Neuronal stem cell (in vitro differentiated cells): ENCODE data around the gene FPR3. TPM values are rescaled to one million over a fixed set of nuclear protein-coding genes. Genes with fewer than 3 reads are reported as not detected.

Source experiments
- DNase-seq: peaks from one replicate; pipeline ENCODE4 v3.0.0-alpha.2; 2013; ENCODE audit warnings: low spot score
- H2AFZ ChIP-seq: one replicate; pipeline ENCODE4 v1.6.1; 2013; ENCODE audit warnings: mild to moderate bottlenecking, low read length, inconsistent platforms
- H2AK5ac ChIP-seq: 2 replicates; pipeline ENCODE4 v1.6.1; 2013; ENCODE audit warnings: low read depth, mild to moderate bottlenecking, inconsistent platforms, low read length, moderate library complexity, mixed read lengths
- H2BK120ac ChIP-seq: 2 replicates; pipeline ENCODE4 v1.6.1; 2013; ENCODE audit warnings: low read depth, mild to moderate bottlenecking, inconsistent platforms, low read length, moderate library complexity, mixed read lengths
- H2BK12ac ChIP-seq: one replicate; pipeline ENCODE4 v1.6.1; 2013; ENCODE audit warnings: low read length, inconsistent platforms
- H2BK15ac ChIP-seq: 2 replicates; pipeline ENCODE4 v1.6.1; 2013; ENCODE audit warnings: mild to moderate bottlenecking, low read length, inconsistent platforms, mixed read lengths
- H2BK5ac ChIP-seq: one replicate; pipeline ENCODE4 v1.6.1; 2013; ENCODE audit warnings: inconsistent platforms, mild to moderate bottlenecking, low read length, moderate library complexity
- H3K14ac ChIP-seq: one replicate; pipeline ENCODE4 v1.6.1; 2013; ENCODE audit warnings: low read length, inconsistent platforms
- H3K18ac ChIP-seq: 2 replicates; pipeline ENCODE4 v1.6.1; 2013; ENCODE audit warnings: low read length, inconsistent platforms
- H3K23ac ChIP-seq: 2 replicates; pipeline ENCODE4 v1.6.1; 2013; ENCODE audit warnings: low read depth, mild to moderate bottlenecking, mixed read lengths, low read length, inconsistent platforms; ENCODE audit not compliant: poor library complexity
- H3K27ac ChIP-seq: replicated peaks from 3 replicates; pipeline ENCODE4 v1.5.1; 2013; ENCODE audit warnings: low read length, inconsistent platforms
- H3K27me3 ChIP-seq, 3 experiments: 2 replicates each; pipeline ENCODE4 v1.6.1; 2013; ENCODE audit warnings: low read length in 3 of 3, mild to moderate bottlenecking in 2 of 3, inconsistent platforms in 1 of 3, low read depth in 1 of 3, mixed read lengths in 1 of 3, moderate library complexity in 1 of 3; ENCODE audit not compliant: control insufficient read depth in 3 of 3, insufficient read depth in 3 of 3
- H3K36me3 ChIP-seq, 2 donors: replicated peaks in 1 of 2; 2 replicates each; pipeline ENCODE4 v1.6.1; 2013; ENCODE audit warnings: low read length in 2 of 2; ENCODE audit not compliant: control insufficient read depth in 2 of 2, insufficient read depth in 2 of 2
- H3K4ac ChIP-seq: 2 replicates; pipeline ENCODE4 v1.6.1; 2013; ENCODE audit warnings: inconsistent platforms, mild to moderate bottlenecking, low read length, moderate library complexity
- H3K4me1 ChIP-seq, 2 donors: 1 replicate in 1 of 2; 2 replicates in 1 of 2; pipeline ENCODE4 v1.6.1; 2013; ENCODE audit warnings: low read length in 2 of 2, low read depth in 1 of 2; ENCODE audit not compliant: control insufficient read depth in 2 of 2, insufficient read depth in 1 of 2
- H3K4me2 ChIP-seq: one replicate; pipeline ENCODE4 v1.6.1; 2013; ENCODE audit warnings: mild to moderate bottlenecking, low read length, inconsistent platforms; ENCODE audit not compliant: insufficient read depth, poor library complexity, severe bottlenecking
- H3K4me3 ChIP-seq, 2 donors: 2 replicates each; pipeline ENCODE4 v1.5.1; 2013; ENCODE audit warnings: low read length in 2 of 2, mild to moderate bottlenecking in 2 of 2, inconsistent platforms in 1 of 2, moderate library complexity in 1 of 2
- H3K79me1 ChIP-seq: one replicate; pipeline ENCODE4 v1.6.1; 2013; ENCODE audit warnings: low read depth, mild to moderate bottlenecking, inconsistent platforms, low read length, moderate library complexity
- H3K9ac ChIP-seq: one replicate; pipeline ENCODE4 v1.6.1; 2013; ENCODE audit warnings: mild to moderate bottlenecking, low read depth, low read length, inconsistent platforms; ENCODE audit not compliant: poor library complexity
- H3K9me3 ChIP-seq, 2 donors: replicated peaks in 1 of 2; 2 replicates each; pipeline versions ENCODE3 to v1.6.1; 2013; ENCODE audit warnings: low read length in 2 of 2, mild to moderate bottlenecking in 2 of 2, inconsistent platforms in 1 of 2, low read depth in 1 of 2, mixed read lengths in 1 of 2, moderate library complexity in 1 of 2; ENCODE audit not compliant: control insufficient read depth in 2 of 2, insufficient read depth in 1 of 2
- H4K8ac ChIP-seq: one replicate; pipeline ENCODE4 v1.6.1; 2013; ENCODE audit warnings: low read depth, mild to moderate bottlenecking, inconsistent platforms, low read length, moderate library complexity
- H4K91ac ChIP-seq: one replicate; pipeline ENCODE4 v1.6.1; 2013; ENCODE audit warnings: low read length, low read depth, mild to moderate bottlenecking, inconsistent platforms; ENCODE audit not compliant: poor library complexity
- WGBS, 2 donors: extraction: QIAGEN DNeasy Blood & Tissue Kit; methylation state at CpG; one replicate each; pipeline ENCODE4 v1.1.7; 2013; ENCODE audit warnings: missing lambda C conversion rate in 2 of 2, mixed read lengths in 1 of 2; ENCODE audit not compliant: insufficient read length in 2 of 2, insufficient replicate concordance in 1 of 2; ENCODE audit errors: extremely low coverage in 2 of 2; 5-methylcytosine and 5-hydroxymethylcytosine counted together
- polyA plus RNA-seq, 2 experiments: library from polyadenylated mRNA; stranded (reverse); fragments of 200-250 nt; gene quantifications; one replicate each; pipeline ENCODE4 v1.2.3, GENCODE V29; 2013

Gene FPR3
- not detected for polyA plus RNA-seq (2013, experiment 1 of 2)
- not detected for polyA plus RNA-seq (2013, experiment 2 of 2)

DNA sequence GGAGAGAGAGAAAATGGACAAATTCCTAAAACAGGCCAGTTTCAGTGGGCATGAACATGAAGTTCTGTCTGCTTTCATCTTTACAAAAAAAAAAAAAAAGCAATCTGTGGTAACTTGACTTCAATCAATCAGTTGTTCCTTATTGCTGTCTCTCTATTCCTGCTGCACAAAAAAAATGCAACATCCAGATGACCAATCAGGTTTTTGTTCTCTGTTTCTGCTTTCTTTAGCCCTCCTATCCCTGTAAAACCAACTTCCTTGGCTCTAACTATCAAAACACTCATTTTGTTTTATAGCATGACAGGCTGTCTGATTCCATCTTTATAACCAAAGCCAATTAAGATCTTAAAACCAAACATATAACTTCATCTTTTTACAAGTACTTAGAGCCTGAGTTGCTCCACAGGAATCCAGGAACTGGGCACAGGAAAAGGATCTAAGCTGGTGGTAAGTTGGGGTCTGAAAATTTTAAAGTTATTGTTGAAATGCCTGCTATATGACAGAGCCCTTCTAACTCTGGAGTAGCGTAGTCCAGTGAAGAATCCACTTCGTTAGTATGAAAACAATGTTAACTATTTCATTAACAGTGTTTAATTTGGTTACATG lies at the start of gene FPR3:
FPR3 (plus strand) TSS at position 273 of the 606 bp plus-strand sequence. CDS start 28,592 bp downstream, outside the sequence.
- Histone ChIP-seq H2BK5ac (no peak within 1 kb of the TSS), H4K91ac (no peak within 1 kb of the TSS), H3K27ac (no peak within 1 kb of the TSS), H3K4ac (no peak within 1 kb of the TSS), H3K4me1 (no peaks in the 10 kb centered on the region), H3K36me3 (no peaks in the 10 kb centered on the region), H2BK15ac (no peak within 1 kb of the TSS), H3K4me3 (no peak within 1 kb of the TSS), H4K8ac (no peak within 1 kb of the TSS), H2BK120ac (no peak within 1 kb of the TSS), H3K79me1 (no peaks in the 10 kb centered on the region), H3K9ac (no peak within 1 kb of the TSS), H2AK5ac (no peak within 1 kb of the TSS), H3K23ac (no peak within 1 kb of the TSS), H3K4me2 (no peak within 1 kb of the TSS), H3K27me3 (no peaks in the 10 kb centered on the region), H2BK12ac (no peak within 1 kb of the TSS), H2AFZ (no peak within 1 kb of the TSS), H3K14ac (no peak within 1 kb of the TSS), H3K9me3 (peaks cover 0 to 5% of the 10 kb centered on the region in 2 donors), H3K18ac (no peak within 1 kb of the TSS)
- no CpG with 5 or more reads among the region's 2 CpGs for WGBS, 2 donors
- no peak for DNase-seq

DNA sequence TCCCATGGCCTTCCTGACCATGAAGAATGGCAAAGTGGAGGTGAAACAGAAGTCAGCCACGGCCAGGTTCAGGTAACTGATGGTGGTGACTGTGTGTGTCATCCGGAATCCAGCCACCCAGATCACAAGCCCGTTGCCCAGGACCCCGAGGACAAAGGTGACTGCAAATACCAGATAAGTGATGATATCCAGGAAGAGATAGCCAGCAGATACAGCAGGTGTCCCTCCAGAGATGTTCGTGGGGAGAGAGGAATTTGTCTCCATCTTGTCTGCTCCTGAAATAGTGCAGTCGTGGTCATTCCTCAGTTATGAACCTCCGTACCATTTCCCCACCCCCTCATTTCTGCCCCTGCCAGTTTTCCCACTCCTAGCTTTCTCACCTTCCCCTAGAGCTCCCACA lies 48.2 kb upstream of the FPR3 start:
- peaks cover 0 to 6% of the 10 kb centered on the region in 2 donors for H3K9me3 ChIP-seq
- WGBS, 2 donors, result no CpG with 5 or more reads among the region's 7 CpGs
- H3K4ac ChIP-seq, result no peak overlapping the region
- no peak overlapping the region for H4K8ac ChIP-seq
- no peak overlapping the region for H2AFZ ChIP-seq
- H2BK15ac ChIP-seq, result no peak overlapping the region
- H3K4me2 ChIP-seq, result no peak overlapping the region
- H3K18ac ChIP-seq, result no peak overlapping the region
- no peak overlapping the region for H2BK120ac ChIP-seq
- no peak overlapping the region for H3K23ac ChIP-seq
- no peak overlapping the region for H3K4me3 ChIP-seq
- DNase-seq, result no peak
- no peaks in the 10 kb centered on the region for H3K4me1 ChIP-seq
- no peak overlapping the region for H3K27ac ChIP-seq
- H2BK5ac ChIP-seq, result no peak overlapping the region
- no peak overlapping the region for H3K9ac ChIP-seq
- no peak overlapping the region for H3K14ac ChIP-seq
- H3K36me3 ChIP-seq, result peaks cover 0 to 1% of the 10 kb centered on the region in 2 donors
- no peak overlapping the region for H2AK5ac ChIP-seq
- H2BK12ac ChIP-seq, result no peak overlapping the region
- no peaks in the 10 kb centered on the region for H3K79me1 ChIP-seq
- H3K27me3 ChIP-seq, result no peaks in the 10 kb centered on the region
- H4K91ac ChIP-seq, result no peak overlapping the region

DNA sequence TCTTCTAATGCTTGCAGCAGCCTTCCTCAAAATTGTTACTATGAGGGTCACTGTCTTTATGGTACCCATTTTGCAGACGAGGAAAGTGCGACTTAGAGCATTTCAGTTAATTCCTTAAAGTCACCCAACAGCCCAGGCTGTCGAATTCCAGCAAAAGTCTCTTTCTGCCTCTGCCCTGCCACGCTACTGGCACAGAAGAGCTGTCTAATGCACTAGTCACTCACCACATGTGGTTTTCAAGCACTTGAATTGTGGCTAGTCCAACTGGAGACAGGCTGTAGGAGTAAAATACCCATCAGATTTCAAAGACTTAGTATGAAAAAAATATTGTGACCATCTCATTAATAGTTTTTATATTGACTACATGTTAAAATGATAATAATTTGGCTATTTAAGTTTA lies 45.0 kb upstream of the FPR3 start:
- Histone ChIP-seq H3K4me1 (no peaks in the 10 kb centered on the region), H2AK5ac (no peak overlapping the region), H3K4me3 (no peak overlapping the region), H3K9me3 (peaks cover 0 to 8% of the 10 kb centered on the region in 2 donors), H3K23ac (no peak overlapping the region), H3K4ac (no peak overlapping the region), H2BK12ac (no peak overlapping the region), H3K27me3 (no peaks in the 10 kb centered on the region), H3K27ac (no peak overlapping the region), H4K8ac (no peak overlapping the region), H2BK5ac (no peak overlapping the region), H2BK15ac (no peak overlapping the region), H3K79me1 (no peaks in the 10 kb centered on the region), H3K36me3 (peaks cover 0 to 1% of the 10 kb centered on the region in 2 donors), H3K9ac (no peak overlapping the region), H2BK120ac (no peak overlapping the region), H4K91ac (no peak overlapping the region), H2AFZ (no peak overlapping the region), H3K4me2 (no peak overlapping the region), H3K14ac (no peak overlapping the region), H3K18ac (no peak overlapping the region)
- no peak for DNase-seq
- no CpG with 5 or more reads among the region's 4 CpGs for WGBS, 2 donors

- no peak overlapping the region for H2BK12ac ChIP-seq
- no peak for DNase-seq
- peaks cover 0 to 8% of the 10 kb centered on the region in 2 donors for H3K9me3 ChIP-seq
- H3K4me3 ChIP-seq, result no peak overlapping the region
- no peaks in the 10 kb centered on the region for H3K27me3 ChIP-seq
- no peak overlapping the region for H2BK5ac ChIP-seq
- H3K23ac ChIP-seq, result no peak overlapping the region
- peaks cover 0 to 1% of the 10 kb centered on the region in 2 donors for H3K36me3 ChIP-seq
- no peak overlapping the region for H4K8ac ChIP-seq
- H2AK5ac ChIP-seq, result no peak overlapping the region
- H3K4me2 ChIP-seq, result no peak overlapping the region
- no peak overlapping the region for H4K91ac ChIP-seq
- no peak overlapping the region for H2BK15ac ChIP-seq
- no peak overlapping the region for H3K4ac ChIP-seq
- H3K79me1 ChIP-seq, result no peaks in the 10 kb centered on the region
- no peak overlapping the region for H3K9ac ChIP-seq
- peak overlapping the region; percentile 42 for H3K14ac ChIP-seq
- no peak overlapping the region for H2AFZ ChIP-seq
- no peak overlapping the region for H3K27ac ChIP-seq
- H3K18ac ChIP-seq, result no peak overlapping the region
- no peak overlapping the region for H2BK120ac ChIP-seq
- H3K4me1 ChIP-seq, result no peaks in the 10 kb centered on the region
- no CpG with 5 or more reads among the region's 7 CpGs for WGBS, 2 donors
Observed at GRCh38 chr19:51750400-51751094, 44.4 kb upstream of the FPR3 start.
